Measurements from ENCODE around the gene GCGR.

GRCh38 chr17:81814748-81815645, 11.0 kb downstream of the GCGR start:
- TF ChIP-seq GATA3 (IDR thresholded peaks at IDR 0.05; ENCODE audit: low read depth, low read length) = no peak
- no peak for TF ChIP-seq GATA2 (IDR thresholded peaks at IDR 0.05; ENCODE audit: low read depth, low read length)

All from SH-SY5Y (cell line).